Ishikawa (cell line): ENCODE measurements around the gene WDR46.
A peak's percentile ranks its signal among the peaks of the same experiment; 100 is the strongest.

Source experiments
- CEBPB ChIP-seq: IDR thresholded peaks from 2 replicates; pipeline ENCODE4 v1.6.1; 2012
- CREB1 ChIP-seq: IDR thresholded peaks from 2 replicates; pipeline ENCODE4 v1.6.1; 2012; ENCODE audit warnings: low read depth
- EGR1 ChIP-seq: IDR thresholded peaks from 2 replicates; pipeline ENCODE4 v1.6.1; 2012
- EP300 ChIP-seq: IDR thresholded peaks from 2 replicates; pipeline ENCODE4 v1.6.1; 2012; ENCODE audit warnings: borderline replicate concordance
- FOXM1 ChIP-seq: IDR thresholded peaks from 2 replicates; pipeline ENCODE4 v1.6.1; 2012; ENCODE audit warnings: low read depth, borderline replicate concordance
- MAX ChIP-seq: IDR thresholded peaks from 2 replicates; pipeline ENCODE4 v1.6.1; 2012
- NFIC ChIP-seq: IDR thresholded peaks from 2 replicates; pipeline ENCODE4 v1.6.1; 2012
- RAD21 ChIP-seq: IDR thresholded peaks from 2 replicates; pipeline ENCODE4 v1.6.1; 2012; ENCODE audit warnings: low read depth
- REST ChIP-seq: IDR thresholded peaks from 2 replicates; pipeline ENCODE4 v1.6.1; 2012; ENCODE audit warnings: low read depth, mild to moderate bottlenecking
- TAF1 ChIP-seq: IDR thresholded peaks from 2 replicates; pipeline ENCODE4 v1.6.1; 2012; ENCODE audit warnings: low read depth, mild to moderate bottlenecking
- TCF12 ChIP-seq: IDR thresholded peaks from 2 replicates; pipeline ENCODE4 v1.6.1; 2012; ENCODE audit warnings: low read depth
- TEAD4 ChIP-seq: IDR thresholded peaks from 2 replicates; pipeline ENCODE4 v1.6.1; 2012
- USF1 ChIP-seq: IDR thresholded peaks from 2 replicates; pipeline ENCODE4 v1.6.1; 2012
- YY1 ChIP-seq: IDR thresholded peaks from 2 replicates; pipeline ENCODE4 v1.6.1; 2012; ENCODE audit warnings: low read depth
- ZBTB7A ChIP-seq: IDR thresholded peaks from 2 replicates; pipeline ENCODE4 v1.6.1; 2012; ENCODE audit warnings: low read depth

The WDR46 gene

GRCh38 chr6:33277663-33278391, 11.2 kb downstream of the WDR46 start:
- TF ChIP-seq MAX: no peak

- peak; percentile 66 for TF ChIP-seq TCF12
- peak; percentile 16; the same call in 1 of the 2 replicates for TF ChIP-seq CEBPB
- TF ChIP-seq EP300: peak; percentile 51; the same call in 1 of the 2 replicates
- TF ChIP-seq USF1: no peak
- TF ChIP-seq EGR1: peak; percentile 64; the same call in 1 of the 2 replicates
- peak; percentile 75; the same call in 1 of the 2 replicates for TF ChIP-seq MAX
- no peak for TF ChIP-seq RAD21
- TF ChIP-seq YY1: peak; percentile 24; the same call in 1 of the 2 replicates
- TF ChIP-seq REST: no peak
- TF ChIP-seq TEAD4: peak; percentile 32
- TF ChIP-seq FOXM1: no peak
- TF ChIP-seq CREB1: peak; percentile 50; the same call in 1 of the 2 replicates
These were observed 12.0 kb downstream of the WDR46 start, which contains the start of gene B3GALT4 for GRCh38 chr6:33276864-33277662. TSS of gene B3GALT4 (plus strand) at chr6:33277123. CDS start at chr6:33277420, 297 bp downstream.

GRCh38 chr6:33276581-33276863, 12.5 kb downstream of the WDR46 start:
- TF ChIP-seq USF1: no peak
- TF ChIP-seq CREB1: no peak
- TF ChIP-seq ZBTB7A: no peak
- no peak for TF ChIP-seq EGR1
- no peak for TF ChIP-seq NFIC
- TF ChIP-seq REST: no peak
- TF ChIP-seq YY1: no peak
- TF ChIP-seq CEBPB: no peak
- no peak for TF ChIP-seq TAF1
- TF ChIP-seq TEAD4: no peak
- TF ChIP-seq TCF12: no peak
- TF ChIP-seq RAD21: no peak
- TF ChIP-seq MAX: no peak

- 0 out of 2 replicates have a peak, but pooled peaks have one; percentile 53 for TF ChIP-seq ZBTB7A
These were observed 13.1 kb downstream of the WDR46 start for GRCh38 chr6:33275795-33276580.
